HG02798 (cell line): Measurements from ENCODE around the gene TMA7.

ENCODE experiments used
- ATAC-seq: cut with Tn5 transposase; IDR thresholded peaks from one replicate; pipeline ENCODE4 v1.9.1; 2021; ENCODE audit warnings: mild to moderate bottlenecking; ENCODE audit not compliant: unreplicated experiment, poor library complexity

TMA7 gene

GRCh38 chr3:48486952-48487351, 46.9 kb downstream of the TMA7 start:
- ATAC-seq = no peak

DNA sequence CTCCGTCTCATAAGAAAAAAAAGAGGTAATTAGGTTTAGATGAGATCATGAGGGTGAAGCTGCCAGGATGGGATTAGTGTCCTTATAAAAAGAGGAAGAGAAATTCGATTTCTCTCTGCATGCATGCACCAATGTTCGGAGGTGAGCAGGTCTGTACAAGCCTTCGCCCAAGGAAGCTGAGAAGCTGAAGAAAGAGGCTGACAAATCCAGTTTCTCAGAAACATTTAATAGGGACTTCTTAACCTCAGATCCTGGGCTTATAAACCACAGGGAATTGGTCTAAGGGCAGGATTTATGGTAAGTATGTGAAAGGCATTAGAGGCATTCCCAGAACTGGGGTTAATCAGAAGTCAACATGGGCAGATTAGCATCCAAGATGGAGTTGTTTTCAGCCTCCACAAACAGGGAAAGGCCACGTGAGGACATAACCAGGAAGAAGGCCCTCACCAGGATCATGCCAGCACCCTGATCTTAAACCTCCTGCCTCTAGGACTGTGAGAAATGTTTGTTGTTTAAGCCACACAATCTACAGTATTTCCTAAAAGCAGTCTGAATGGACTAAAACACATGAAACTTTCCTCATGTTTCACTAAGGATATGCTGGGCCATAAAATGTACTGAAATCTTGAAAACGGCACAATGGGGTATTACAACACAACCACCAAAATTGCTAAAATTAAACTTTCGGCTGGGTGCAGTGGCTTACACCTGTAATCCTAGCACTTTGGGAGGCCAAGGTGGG, 52.6 kb downstream of the TMA7 start:
- ATAC-seq = no peak

- no peak for ATAC-seq
These were observed 53.1 kb downstream of the TMA7 start for GRCh38 chr3:48493203-48493501.
